ENCODE results near the gene AUP1.

Gene AUP1

DNA sequence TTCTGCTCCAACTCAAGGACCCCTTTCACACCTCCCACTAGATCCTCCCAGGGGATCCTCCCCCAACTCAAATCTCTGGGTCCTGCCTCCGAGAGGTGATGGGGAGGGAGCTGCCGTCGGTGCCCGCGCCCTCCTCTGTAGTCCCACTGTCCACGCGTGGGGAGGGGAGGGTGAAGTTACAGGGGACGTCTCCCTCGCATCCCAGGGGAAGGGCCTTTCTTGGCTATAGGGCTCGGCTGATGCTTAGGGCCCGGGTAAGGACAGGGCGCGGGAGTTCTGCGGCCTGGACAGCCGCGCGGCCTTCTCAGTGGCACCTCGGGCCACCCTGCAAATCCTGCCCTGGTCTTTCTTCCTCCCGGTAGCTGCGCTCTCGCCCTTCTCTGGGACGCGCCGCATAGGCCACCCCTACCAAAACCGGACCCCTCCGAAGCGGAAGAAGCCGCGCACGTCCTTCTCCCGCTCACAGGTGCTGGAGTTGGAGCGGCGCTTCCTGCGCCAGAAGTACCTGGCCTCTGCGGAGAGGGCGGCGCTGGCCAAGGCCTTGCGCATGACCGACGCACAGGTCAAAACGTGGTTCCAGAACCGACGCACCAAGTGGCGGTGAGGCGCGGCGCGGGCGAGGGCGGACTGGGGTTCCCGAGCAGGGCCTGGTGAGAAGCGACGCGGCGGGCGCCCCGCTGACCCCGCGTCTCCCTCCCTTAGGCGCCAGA is 14.1 kb downstream of the AUP1 start:
- H3F3A ChIP-seq (ENCODE audit: insufficient read depth) = no peaks in the 10 kb centered on the region
- no peak overlapping the region for H3K4me2 ChIP-seq (ENCODE audit: low read depth, low read length, poor library complexity, severe bottlenecking)
- no peaks in the 10 kb centered on the region for H3K9me2 ChIP-seq (replicated peaks; ENCODE audit: insufficient read depth, low read length)
- H3K27ac ChIP-seq (ENCODE audit: low read depth, low read length) = no peak overlapping the region
- TF ChIP-seq CTCF (IDR thresholded peaks at IDR 0.05; ENCODE audit: insufficient read depth, low read length, poor library complexity, severe bottlenecking) (no peak), EZH2phosphoT487 (conservative IDR thresholded peaks at IDR 0.05; ENCODE audit: low read length) (no peak)
- H2AFZ ChIP-seq (ENCODE audit: low read depth, low read length, severe bottlenecking) = no peak overlapping the region
- no peaks in the 10 kb centered on the region for H3K36me3 ChIP-seq (ENCODE audit: low read length)
- H4K20me1 ChIP-seq (ENCODE audit: low read depth, low read length) = no peaks in the 10 kb centered on the region
- no peak overlapping the region for H3K4me3 ChIP-seq (ENCODE audit: insufficient read depth, low read length, poor library complexity, severe bottlenecking)
- no peaks in the 10 kb centered on the region for H3K79me2 ChIP-seq (ENCODE audit: insufficient read depth, low read length)
- H3K9ac ChIP-seq (ENCODE audit: low read length) = no peak overlapping the region
- H3K9me3 ChIP-seq (ENCODE audit: insufficient read depth, low read length) = no peaks in the 10 kb centered on the region
- no peaks in the 10 kb centered on the region for H3K27me3 ChIP-seq (ENCODE audit: low read length)

- H3K4me3 ChIP-seq (ENCODE audit: insufficient read depth, low read length, poor library complexity, severe bottlenecking) = no peak within 1 kb of the TSS
- H3F3A ChIP-seq (ENCODE audit: insufficient read depth) = no peaks in the 10 kb centered on the region
- no peak within 1 kb of the TSS for H3K9ac ChIP-seq (ENCODE audit: low read length)
- no peaks in the 10 kb centered on the region for H3K36me3 ChIP-seq (ENCODE audit: low read length)
- H4K20me1 ChIP-seq (ENCODE audit: low read depth, low read length) = no peaks in the 10 kb centered on the region
- H3K9me2 ChIP-seq (replicated peaks; ENCODE audit: insufficient read depth, low read length) = no peaks in the 10 kb centered on the region
- H2AFZ ChIP-seq (ENCODE audit: low read depth, low read length, severe bottlenecking) = no peak within 1 kb of the TSS
- TF ChIP-seq EZH2phosphoT487 (conservative IDR thresholded peaks at IDR 0.05; ENCODE audit: low read length) = no peak
- TF ChIP-seq CTCF (IDR thresholded peaks at IDR 0.05; ENCODE audit: insufficient read depth, low read length, poor library complexity, severe bottlenecking) = no peak
- H3K27me3 ChIP-seq (ENCODE audit: low read length) = no peaks in the 10 kb centered on the region
- no peak within 1 kb of the TSS for H3K27ac ChIP-seq (ENCODE audit: low read depth, low read length)
- H3K79me2 ChIP-seq (ENCODE audit: insufficient read depth, low read length) = no peaks in the 10 kb centered on the region
- no peaks in the 10 kb centered on the region for H3K9me3 ChIP-seq (ENCODE audit: insufficient read depth, low read length)
- no peak within 1 kb of the TSS for H3K4me2 ChIP-seq (ENCODE audit: low read depth, low read length, poor library complexity, severe bottlenecking)
These were observed 14.9 kb downstream of the AUP1 start, which contains the start of gene TLX2 for GRCh38 chr2:74514368-74515270. TSS of gene TLX2 (plus strand) at chr2:74514450. CDS start at chr2:74514807, 357 bp downstream.

GRCh38 chr2:74513605-74514367 is 15.7 kb downstream of the AUP1 start:
- Histone ChIP-seq H4K20me1 (ENCODE audit: low read depth, low read length) (no peaks in the 10 kb centered on the region), H3K27me3 (ENCODE audit: low read length) (no peaks in the 10 kb centered on the region), H3F3A (ENCODE audit: insufficient read depth) (peaks cover 4% of the 10 kb centered on the region; the same call in 1 of the 2 replicates), H3K79me2 (ENCODE audit: insufficient read depth, low read length) (no peaks in the 10 kb centered on the region), H3K36me3 (ENCODE audit: low read length) (no peaks in the 10 kb centered on the region), H3K4me3 (ENCODE audit: insufficient read depth, low read length, poor library complexity, severe bottlenecking) (no peak overlapping the region), H3K4me2 (ENCODE audit: low read depth, low read length, poor library complexity, severe bottlenecking) (no peak overlapping the region), H3K27ac (ENCODE audit: low read depth, low read length) (no peak overlapping the region), H3K9me3 (ENCODE audit: insufficient read depth, low read length) (no peaks in the 10 kb centered on the region), H2AFZ (ENCODE audit: low read depth, low read length, severe bottlenecking) (no peak overlapping the region), H3K9ac (ENCODE audit: low read length) (no peak overlapping the region), H3K9me2 (replicated peaks; ENCODE audit: insufficient read depth, low read length) (no peaks in the 10 kb centered on the region)
- TF ChIP-seq CTCF (IDR thresholded peaks at IDR 0.05; ENCODE audit: insufficient read depth, low read length, poor library complexity, severe bottlenecking) = no peak
- TF ChIP-seq EZH2phosphoT487 (conservative IDR thresholded peaks at IDR 0.05; ENCODE audit: low read length) = no peak
